ENCODE results near the gene MRPL53.
A peak's percentile ranks its signal among the peaks of the same experiment; 100 is the strongest.
"Not testable (repeated sequence)": the region's sequence is repeated elsewhere in the genome, so short reads cannot be mapped to it uniquely, and the experiment has no call there.

MRPL53 gene

DNA sequence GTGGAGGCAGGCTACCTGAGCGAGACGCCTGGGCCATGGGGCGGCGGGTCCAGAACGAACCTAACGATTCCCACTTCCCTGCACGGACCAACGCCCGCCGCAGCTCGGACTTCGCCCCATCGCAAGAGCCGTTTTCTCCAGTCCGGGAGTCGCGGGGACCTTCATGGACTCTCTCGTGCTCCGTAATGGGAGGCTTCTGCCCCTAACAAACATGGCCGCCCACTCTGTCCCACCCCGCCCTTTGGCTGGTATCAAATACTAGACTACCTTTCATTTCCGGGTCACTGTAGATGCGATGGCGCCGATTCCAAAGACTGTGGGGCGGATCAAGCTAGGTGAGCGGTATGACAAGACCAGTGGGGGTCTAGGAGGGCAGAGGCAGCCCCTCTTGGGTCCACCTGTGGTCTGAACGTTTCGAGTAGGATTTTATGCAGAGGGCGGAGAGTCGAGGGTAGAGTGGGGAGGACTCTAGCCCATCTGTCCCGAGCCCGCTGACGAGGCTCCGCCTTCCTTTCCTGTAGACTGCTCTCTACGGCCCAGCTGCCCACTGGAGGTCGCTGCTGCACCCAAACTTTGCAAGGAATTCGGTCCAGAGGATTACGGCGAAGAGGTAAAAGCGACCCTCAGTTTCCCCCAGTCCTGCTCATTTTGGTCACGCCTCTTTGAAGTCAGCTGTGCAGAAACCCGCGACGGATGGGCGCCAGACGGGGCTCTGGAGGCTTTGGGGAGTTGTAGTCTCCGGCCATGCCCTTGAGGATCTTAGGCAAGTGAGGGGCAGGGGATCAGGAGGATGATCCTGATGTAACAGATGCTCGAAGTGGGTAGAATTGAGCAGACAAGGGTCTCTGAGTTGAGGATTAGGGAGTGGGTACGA is 10.6 kb upstream of the MRPL53 start, which contains the start of the genes CCDC142 and TTC31:
CCDC142 (minus strand) TSS at position 198 of the 874 bp plus-strand sequence; CDS start at position 37, 161 bp downstream.
TTC31 (plus strand) TSS at position 281 of the 874 bp plus-strand sequence; CDS start at position 296, 15 bp downstream.
- DNase-seq (ENCODE audit: low read depth in 1 of 2, low spot score in 1 of 2), result peak; percentile 80 to 81

DNA sequence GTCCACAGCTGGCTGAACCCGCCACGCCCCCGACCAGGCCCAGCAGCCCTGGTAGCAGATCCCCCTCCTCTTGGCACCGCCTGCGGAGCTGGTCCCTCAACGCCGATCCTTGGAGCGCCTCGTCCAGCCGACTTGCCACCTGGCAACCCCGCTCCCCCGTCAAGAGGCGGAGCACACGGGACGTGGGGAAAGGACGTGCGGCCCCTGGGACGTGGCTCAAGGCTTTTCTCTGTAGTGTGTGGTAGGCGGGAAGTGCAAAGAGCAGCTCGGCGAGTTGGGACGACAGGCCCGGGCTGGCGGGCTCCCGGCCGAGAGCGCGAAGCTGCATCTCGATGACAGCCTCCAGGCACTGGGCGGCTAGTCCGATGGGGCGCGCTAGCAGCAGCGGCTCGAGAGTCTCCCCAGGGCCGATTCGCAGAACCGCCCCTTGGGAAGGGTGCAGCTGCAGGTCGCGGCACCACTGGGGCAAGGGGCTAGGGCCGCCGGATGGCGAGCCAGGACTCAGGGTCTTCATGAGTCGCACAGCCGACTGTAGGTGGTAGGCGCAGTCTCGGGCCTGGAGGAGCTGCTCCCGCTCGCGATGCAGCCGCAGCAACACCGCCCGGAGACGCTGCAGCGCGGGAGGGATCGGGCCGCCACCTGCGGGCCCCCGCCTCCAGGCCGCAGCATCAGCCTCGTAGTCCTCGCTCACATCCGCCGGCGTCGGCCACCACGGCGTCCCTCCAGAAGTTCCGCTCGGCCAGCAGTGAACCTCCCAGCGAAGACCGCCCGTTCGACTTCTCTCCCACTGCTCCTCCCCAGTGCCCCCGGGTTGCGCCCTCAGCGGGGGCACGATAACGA is 9.7 kb upstream of the MRPL53 start:
- no peak for DNase-seq (ENCODE audit: low read depth in 1 of 2, low spot score in 1 of 2)

DNA sequence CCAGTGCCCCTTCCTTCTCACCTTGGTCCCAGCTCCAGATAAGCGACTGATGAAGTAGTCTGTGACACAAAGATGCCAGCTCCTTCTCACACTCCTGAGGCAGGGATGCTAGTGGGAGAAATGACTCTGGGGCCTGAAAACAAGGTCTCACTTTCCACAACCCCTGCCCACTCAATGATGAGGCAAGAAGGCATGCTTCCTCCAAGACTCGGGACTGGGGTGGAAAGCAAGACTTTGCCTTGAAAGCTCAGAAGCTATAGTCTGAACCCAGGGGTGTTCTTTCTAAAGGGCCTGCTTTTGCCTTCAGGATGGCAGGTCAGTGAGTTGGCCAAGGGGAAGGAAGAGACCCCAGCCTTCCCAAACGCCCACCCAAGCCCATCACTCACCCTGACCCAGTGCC is 9.0 kb upstream of the MRPL53 start:
- no peak for DNase-seq (ENCODE audit: low read depth in 1 of 2, low spot score in 1 of 2)

DNA sequence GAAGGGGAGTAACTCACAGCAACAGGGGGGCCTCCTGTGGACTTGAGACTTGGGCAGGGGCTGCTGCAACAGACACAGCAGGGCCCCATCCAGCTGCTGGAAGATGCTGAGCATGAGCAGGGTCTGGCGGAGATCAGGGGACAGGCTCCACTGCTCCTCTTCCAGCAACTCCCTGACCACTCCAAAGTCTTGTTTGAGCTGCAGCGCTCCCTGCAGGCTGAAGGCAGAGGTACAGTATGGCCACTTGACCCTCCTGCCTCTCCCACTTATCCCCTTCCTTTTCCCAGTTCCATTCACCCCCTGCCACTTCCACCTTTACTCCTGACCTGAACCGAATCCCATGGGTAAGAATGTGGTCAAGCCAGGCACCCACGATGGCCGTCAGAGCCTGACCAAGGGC is 2.4 kb upstream of the MRPL53 start:
- DNase-seq (ENCODE audit: low read depth in 1 of 2, low spot score in 1 of 2), result no peak

DNA sequence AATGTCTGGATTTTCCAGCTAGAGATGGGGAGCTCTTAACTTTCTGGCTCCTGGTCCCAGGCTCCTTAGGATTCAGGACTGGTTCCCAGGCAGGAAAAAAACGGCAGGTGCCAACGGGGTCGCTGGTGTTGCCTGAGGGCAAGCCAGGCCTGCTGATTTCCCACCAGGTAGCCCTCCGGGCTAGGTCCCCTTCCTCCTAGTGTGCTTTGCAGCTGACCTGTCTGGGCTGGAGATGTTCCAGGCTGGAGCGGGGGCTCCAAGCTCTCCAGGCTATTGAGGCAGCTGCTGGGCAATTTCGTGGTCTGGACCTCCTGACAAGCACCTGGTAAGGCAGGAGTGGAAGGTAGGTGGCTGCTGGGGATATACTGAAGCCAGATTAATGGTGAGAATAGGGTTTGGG is 2.0 kb upstream of the MRPL53 start:
- DNase-seq (ENCODE audit: low read depth in 1 of 2, low spot score in 1 of 2), result no peak

DNA sequence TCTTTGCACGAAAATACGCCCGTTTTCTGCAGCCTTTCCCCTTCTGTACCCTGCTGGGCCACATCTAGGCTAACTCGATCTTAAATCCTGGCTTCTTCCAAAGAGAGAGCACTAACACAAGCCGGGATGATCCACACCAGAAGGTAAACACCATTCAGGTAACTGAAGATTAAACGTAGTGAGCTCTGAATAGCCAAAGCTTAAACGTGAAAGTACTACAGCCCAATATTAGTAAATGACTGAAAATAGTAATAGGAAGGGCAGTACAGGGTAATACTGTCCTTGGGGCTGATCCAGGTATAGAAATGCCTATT is 422 bp upstream of the MRPL53 start:
- DNase-seq (ENCODE audit: low read depth in 1 of 2, low spot score in 1 of 2), result no peak

DNA sequence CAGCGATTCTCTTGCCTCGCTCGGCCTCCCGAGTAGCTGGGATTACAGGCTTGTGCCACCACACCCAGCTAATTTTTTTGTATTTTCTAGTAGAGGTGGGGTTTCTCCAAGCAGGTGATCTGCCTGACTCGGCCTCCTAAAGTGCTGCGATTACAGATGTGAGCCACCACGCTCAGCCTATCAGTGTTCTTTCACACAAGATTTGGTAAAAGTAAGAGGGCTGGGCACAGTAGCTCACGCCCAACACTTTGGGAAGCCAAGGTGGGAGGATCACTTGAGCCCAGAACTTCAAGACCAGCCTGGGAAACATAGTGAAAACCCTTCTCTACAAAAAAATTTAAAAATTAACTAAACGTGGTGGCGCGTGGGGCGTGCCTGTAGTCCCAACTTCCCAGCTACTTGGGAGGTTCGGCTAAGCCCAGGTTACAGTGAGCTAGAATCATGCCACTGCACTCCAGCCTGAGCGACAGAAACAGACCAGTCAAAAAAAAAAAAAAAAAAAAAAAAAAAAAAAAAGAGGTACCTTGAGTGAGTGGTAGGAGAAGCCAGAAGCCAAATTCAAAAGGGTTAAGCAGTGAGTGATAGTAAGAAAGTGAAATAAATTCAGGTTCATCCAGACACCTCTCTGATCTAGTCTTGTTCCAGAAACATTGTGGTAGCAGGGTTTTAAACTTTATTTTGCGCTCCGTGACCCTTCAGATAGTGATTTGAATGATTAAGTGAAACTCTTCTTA is 981 bp downstream of the MRPL53 start:
- no peak for DNase-seq (ENCODE audit: low read depth in 1 of 2, low spot score in 1 of 2)

DNA sequence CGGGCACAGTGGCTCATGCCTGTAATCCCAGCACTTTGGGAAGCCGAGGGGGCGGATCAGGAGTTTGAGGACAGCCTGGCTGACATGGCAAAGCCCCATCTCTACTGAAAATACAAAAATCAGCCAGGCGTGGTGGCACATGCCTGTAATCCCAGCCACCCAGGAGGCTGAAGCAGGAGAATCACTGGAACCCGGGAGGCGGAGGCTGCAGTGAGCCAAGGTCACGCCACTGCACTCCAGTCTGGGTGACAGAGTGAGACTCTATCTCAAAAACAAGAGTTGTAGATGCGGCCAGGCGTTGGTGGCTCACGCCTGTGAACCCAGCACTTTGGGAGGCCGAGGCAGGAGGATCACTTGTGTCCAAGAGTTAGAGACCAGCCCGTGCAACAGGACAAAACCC is 1.7 kb downstream of the MRPL53 start:
- DNase-seq (ENCODE audit: low read depth in 1 of 2, low spot score in 1 of 2), result not testable (repeated sequence)

DNA sequence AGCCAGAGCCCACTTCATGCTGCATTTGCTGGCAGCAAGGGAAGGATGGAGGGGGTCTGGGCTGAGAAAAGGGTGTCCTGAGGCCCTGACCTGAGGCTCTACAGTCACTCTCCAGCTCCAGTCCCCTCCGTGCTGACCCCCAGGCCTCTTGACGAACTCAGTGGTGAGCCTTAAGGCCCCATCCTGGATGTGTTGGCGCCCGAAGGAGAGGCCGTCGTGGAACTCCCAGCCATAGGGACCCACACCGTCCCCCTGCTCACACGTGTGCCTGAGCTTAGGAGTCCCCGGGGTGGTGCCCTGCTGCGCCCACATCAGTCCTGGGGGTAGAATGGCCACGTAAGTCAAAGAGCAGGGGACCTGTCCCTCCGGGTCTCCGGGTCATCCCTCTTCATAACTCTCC is 8.1 kb downstream of the MRPL53 start:
- DNase-seq (ENCODE audit: low read depth in 1 of 2, low spot score in 1 of 2), result no peak

DNA sequence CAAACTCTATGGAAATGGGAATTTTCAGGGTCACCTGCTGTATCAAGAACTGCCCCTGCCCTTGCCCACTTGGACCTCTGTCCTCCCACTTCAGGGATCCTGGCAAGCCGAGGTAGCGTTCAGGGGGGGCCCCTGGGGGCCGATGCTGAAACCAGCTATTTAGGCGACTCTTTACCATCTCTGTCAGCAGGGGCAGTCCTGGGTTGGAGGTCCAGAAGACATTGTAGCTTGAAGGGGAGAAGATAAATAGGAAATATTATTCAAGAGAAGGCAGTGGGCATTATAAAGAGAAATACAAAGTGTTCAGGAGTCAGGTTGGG is 9.7 kb downstream of the MRPL53 start:
- no peak for DNase-seq (ENCODE audit: low read depth in 1 of 2, low spot score in 1 of 2)

DNA sequence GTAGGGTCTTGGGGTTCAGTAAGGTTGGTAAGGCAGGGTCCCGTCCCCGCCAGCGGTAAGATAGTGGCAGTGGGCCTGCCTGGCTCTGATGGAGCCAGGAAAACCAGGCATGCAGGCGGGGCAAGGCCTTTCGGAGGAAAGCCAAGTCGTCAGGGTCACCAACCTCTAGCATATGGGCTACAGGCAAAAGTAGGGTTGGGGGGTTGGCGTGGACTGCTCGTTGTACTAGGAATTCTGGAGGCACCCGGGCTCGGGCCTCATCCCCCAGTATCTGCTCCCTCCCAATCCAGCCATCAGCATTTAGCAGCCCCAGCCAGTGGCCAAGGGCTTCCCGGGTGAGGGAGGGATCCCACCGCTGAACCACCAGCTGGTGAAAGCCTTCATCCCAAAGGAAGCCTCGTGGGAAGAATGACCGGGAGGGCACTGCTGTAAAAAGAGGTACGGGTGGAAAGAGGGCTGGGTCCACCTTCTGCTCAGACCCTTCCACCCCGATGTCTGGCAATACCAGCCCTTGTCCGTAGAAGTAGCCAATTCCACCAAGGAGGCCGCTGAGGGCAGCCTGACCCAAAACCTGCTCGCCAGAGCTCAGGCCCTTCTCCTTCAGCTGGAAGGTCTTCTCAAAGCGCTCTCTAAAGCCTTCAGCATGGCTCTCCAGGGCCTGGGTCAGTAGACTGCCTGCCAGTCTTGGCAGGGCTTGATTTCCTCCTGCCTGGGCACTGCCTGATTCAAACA is 10.3 kb downstream of the MRPL53 start:
- no peak for DNase-seq (ENCODE audit: low read depth in 1 of 2, low spot score in 1 of 2)

DNA sequence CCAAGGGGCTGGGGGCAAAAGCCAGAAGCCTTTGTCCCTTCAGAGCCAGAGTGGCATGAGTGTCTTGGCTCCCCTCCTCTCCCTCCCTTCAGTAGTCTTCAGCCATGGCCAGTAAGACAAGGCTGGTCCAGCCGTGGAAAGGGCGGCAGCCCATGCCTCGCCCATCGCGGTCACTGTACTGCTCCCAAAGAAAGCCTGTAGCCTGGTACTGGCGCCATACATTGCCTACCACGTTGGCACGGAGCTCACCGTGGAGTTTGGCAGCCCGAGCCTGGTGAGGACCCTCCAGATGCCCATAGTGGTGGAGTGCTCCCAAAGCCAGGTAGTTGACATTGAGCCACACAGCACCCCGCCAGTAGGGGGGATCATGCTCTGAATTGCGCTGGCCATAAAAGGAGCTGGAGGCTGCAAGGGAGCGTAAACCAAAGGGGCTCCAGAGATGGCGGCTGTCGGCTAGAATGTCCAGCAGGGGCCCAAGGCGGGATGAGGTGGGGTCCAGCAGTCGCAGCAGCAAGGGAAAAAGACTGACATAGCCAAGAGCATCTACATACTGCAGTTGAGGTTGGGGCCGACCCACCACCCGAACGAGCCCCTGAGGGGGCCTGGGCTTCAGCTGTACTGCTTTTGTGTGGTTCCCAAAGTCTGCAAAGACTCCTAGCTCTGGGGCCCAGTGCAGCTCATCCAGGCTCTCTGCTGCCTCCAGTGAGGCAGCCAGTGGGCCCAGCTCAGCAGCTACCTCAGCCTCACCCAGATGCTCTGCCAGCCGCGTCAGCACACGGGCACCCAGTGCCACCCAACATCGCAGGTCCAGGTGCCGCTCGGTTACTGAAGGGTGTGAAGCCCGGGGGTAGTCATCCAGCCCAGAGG is 11.1 kb downstream of the MRPL53 start:
- DNase-seq (ENCODE audit: low read depth in 1 of 2, low spot score in 1 of 2), result no peak

DNA sequence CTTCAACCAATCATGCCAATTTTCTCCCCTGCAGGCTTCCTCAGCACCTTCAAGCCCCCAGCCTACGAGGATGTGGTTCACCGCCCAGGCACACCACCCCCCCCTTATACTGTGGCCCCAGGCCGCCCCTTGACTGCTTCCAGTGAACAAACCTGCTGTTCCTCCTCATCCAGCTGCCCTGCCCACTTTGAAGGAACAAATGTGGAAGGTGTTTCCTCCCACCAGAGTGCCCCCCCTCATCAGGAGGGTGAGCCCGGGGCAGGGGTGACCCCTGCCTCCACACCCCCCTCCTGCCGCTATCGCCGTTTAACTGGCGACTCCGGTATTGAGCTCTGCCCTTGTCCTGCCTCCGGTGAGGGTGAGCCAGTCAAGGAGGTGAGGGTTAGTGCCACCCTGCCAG is 12.3 kb downstream of the MRPL53 start:
- DNase-seq (ENCODE audit: low read depth in 1 of 2, low spot score in 1 of 2), result not testable (repeated sequence)

DNA sequence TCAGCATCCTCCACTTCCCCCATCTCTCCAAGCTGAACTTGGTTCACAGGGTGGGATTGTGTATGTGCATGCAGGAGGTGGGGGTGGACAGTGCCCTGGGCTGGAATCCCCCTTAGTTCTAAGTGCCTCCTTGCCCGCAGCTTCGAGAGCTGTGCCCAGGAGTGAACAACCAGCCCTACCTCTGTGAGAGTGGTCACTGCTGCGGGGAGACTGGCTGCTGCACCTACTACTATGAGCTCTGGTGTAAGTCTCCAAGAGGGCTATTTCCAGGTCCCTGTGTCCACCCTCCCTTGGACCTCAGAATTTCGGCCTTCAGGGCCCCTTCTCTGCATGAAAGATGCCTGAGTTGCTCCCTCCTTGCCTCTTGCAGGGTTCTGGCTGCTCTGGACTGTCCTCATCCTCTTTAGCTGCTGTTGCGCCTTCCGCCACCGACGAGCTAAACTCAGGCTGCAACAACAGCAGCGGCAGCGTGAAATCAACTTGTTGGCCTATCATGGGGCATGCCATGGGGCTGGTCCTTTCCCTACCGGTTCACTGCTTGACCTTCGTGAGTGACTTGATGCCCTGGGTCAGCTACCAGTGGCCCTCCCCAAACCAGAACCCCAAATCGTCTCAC is 12.9 kb downstream of the MRPL53 start:
- not testable (repeated sequence) for DNase-seq (ENCODE audit: low read depth in 1 of 2, low spot score in 1 of 2)

DNA sequence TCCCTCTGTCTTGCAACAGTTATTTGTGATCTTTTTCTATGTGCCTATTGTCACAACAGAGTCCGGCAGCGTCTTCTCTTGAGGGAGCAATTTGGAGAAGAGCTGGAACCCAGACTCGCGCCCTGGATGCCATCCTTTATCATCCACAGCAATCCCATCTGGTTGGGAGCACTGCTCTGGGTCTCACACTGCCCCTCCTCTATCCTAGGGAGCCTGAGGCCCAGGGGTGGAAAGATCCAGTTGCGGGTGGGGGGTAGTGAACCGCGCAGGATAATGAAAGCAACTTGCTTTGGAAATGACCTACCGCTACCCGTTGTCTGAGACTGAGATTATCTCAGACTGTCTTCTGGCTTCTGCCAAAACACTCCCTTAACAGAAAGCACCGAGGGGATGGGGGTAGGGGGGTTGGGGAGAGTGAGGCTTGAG is 13.5 kb downstream of the MRPL53 start:
- no peak for DNase-seq (ENCODE audit: low read depth in 1 of 2, low spot score in 1 of 2)

DNA sequence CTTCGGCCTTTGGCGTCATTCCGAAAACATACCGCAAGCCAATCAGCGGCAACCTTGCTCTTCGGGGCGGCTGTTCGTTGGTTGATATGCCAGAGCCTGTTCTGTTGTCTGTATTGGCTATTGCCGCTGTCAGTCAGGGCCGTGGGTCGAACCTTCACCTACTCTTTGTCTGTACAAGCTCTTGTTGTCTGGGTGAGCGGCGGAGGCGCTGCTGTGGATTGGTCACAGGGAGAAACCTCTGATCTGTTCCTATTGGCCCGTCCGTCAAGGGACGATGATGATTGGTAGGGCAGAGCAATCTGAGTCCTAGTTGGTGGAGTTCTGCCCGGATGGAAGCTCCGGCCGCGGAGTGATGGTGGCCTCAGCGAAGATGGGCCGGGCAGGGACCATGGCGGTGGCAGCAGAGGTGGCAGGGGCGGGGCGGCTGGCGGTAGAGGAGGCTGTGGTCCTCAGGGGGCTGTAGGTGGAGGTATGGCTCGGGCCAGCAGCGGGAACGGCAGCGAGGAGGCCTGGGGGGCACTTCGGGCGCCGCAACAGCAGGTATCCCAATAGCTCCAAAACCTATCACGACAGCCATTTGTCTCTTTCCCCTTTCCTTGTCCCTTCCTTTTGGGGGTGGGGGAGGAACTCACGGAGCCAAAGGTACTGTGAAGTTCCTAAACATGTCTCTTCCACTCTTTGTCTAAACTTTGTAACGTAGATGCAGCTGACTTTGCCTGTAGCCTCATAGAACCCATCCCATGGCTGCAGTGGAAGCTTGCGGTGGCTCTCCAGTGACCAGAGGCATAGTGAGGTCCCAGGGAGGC is 14.1 kb downstream of the MRPL53 start, which contains the start of gene WBP1:
WBP1 (plus strand) TSS at position 307 of the 806 bp plus-strand sequence; CDS start at position 472, 165 bp downstream.
- DNase-seq (ENCODE audit: low read depth in 1 of 2, low spot score in 1 of 2), result peak; percentile 92 to 97

DNA sequence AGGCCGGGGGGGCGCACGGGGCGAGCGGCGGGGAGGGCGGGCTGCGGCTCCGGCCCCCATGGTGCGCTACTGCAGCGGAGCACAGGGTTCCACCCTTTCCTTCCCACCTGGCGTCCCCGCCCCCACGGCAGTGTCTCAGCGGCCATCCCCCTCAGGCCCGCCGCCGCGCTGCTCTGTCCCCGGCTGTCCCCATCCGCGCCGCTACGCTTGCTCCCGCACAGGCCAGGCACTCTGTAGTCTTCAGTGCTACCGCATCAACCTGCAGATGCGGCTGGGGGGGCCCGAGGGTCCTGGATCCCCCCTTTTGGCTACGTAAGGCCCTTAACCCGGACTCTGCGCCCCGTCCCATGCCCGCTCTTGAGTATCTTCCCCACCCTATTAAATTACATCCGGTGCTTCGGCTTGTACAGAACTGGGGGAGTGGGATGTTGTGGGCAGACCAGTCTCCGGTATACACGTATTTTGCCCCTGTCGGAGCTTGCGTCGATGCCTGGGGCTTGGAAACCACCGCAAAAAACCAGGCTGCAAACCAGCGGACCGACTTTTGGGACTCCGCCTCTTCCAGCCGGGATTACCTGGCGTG is 14.8 kb downstream of the MRPL53 start:
- DNase-seq (ENCODE audit: low read depth in 1 of 2, low spot score in 1 of 2), result peak; percentile 64 to 76

DNA sequence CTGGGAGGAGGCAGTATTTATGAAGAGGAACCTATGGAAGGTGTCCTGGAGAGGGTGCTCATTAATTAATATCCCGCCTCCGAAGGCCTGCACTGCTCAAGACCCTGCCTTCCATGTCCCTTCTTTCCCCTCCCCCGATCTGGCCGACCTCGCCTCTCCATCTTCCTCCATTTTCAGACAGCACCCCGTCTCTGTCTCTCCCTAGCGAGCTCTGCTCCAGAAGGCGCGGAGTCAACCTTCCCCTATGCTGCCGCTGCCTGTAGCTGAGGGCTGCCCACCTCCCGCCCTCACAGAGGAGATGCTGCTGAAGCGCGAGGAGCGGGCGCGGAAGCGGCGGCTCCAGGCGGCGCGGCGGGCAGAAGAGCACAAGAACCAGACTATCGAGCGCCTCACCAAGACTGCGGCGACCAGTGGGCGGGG is 15.3 kb downstream of the MRPL53 start:
- no peak for DNase-seq (ENCODE audit: low read depth in 1 of 2, low spot score in 1 of 2)
